Coronary artery (tissue), 2 donors: ENCODE results near the gene LINGO3.
A peak's percentile ranks its signal among the peaks of the same experiment; 100 is the strongest.
"Not testable (repeated sequence)": the region's sequence is repeated elsewhere in the genome, so short reads cannot be mapped to it uniquely, and the experiment has no call there.

Experiments used
- DNase-seq: peaks from one replicate; pipeline ENCODE4 v3.0.0-alpha.2; 2017; ENCODE audit warnings: low spot score
- H3K27ac ChIP-seq, 2 donors: fragments of 200-600 bp; sonication (generic); one replicate each; pipeline ENCODE4 v1.5.1; 2016 to 2019
- H3K4me3 ChIP-seq: fragments of 200-600 bp; sonication (generic); 2 replicates; pipeline ENCODE4 v1.5.1; 2016; ENCODE audit warnings: mild to moderate bottlenecking, moderate library complexity
- TF ChIP-seq, protein P1 (sequence below): fragments of 200-600 bp; sonication (generic); IDR thresholded peaks from one replicate; pipeline ENCODE4 v1.5.1; 2019; ENCODE audit warnings: antibody characterized with exemption

LINGO3 gene

DNA sequence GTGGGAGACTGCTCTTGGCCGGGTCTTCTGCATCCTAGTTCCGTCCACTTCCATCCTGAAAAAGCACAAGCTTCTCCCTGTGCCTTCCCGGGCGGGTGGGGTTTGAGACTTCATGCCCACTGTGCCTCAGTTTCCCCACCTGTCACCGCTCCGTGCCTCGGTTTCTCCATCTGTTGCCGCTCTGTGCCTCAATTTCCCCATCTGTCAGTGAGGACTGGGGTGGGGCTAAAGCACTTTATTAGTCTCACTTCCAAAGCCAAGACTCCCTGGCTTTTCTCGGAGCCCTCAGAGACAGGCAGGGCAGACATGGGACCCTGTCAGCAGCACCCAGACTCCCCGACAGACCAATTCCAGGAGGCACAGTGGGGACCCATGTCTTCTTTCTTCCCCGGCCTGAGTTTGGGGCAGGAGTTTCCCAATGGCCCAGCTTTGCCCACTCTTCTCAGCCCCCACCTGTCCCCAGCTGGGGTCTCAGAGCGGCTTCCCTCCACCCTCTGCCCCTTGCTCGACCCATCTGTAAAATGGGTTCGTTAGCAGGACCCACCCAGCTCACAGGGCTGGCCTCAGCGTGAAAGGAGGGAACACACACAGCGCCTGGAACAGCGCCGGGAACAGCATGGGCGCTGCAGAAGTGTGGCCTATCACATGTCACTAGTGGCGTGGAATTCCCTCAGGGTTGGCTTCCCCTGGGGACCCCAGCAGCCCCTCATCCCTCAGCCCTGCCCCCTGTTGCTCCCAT is 21.4 kb downstream of the LINGO3 start:
- Histone ChIP-seq H3K4me3 (no peak overlapping the region), H3K27ac (no peak overlapping the region)
- TF ChIP-seq, protein P1, sequence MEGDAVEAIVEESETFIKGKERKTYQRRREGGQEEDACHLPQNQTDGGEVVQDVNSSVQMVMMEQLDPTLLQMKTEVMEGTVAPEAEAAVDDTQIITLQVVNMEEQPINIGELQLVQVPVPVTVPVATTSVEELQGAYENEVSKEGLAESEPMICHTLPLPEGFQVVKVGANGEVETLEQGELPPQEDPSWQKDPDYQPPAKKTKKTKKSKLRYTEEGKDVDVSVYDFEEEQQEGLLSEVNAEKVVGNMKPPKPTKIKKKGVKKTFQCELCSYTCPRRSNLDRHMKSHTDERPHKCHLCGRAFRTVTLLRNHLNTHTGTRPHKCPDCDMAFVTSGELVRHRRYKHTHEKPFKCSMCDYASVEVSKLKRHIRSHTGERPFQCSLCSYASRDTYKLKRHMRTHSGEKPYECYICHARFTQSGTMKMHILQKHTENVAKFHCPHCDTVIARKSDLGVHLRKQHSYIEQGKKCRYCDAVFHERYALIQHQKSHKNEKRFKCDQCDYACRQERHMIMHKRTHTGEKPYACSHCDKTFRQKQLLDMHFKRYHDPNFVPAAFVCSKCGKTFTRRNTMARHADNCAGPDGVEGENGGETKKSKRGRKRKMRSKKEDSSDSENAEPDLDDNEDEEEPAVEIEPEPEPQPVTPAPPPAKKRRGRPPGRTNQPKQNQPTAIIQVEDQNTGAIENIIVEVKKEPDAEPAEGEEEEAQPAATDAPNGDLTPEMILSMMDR = no peak
- DNase-seq = no peak

DNA sequence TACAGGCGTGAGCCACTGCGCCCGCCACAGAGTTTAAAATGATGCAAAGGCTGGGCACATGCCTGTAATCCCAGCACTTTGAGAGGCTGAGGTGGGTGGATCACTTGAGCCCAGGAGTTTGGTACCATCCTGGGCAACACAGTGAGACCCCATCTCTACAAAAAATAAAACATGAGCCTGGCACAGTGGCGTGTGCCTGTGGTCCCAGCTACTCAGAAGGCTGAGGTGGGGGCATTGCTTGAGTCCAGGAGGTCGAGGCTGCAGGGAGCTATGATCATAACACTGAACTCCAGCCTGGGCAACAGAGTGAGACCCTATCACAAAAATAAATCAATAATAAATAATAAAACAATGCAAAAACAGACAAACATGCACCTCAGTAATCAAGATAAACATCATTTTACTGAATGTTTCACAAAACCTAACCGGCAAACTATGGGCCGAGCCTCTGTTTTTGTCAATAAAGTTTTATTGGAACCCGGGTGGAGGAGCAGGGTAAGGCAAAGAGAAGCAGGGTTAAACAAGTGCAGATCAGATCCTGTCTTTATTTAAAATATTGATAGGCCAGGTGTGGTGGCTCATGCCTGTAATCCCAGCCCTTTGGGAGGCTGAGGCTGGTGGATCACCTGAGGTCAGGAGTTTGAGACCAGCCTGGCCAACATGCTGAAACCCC is 24.0 kb downstream of the LINGO3 start:
- DNase-seq = no peak
- no peak overlapping the region for H3K4me3 ChIP-seq
- TF ChIP-seq, protein P1 = no peak
- no peak overlapping the region for H3K27ac ChIP-seq

DNA sequence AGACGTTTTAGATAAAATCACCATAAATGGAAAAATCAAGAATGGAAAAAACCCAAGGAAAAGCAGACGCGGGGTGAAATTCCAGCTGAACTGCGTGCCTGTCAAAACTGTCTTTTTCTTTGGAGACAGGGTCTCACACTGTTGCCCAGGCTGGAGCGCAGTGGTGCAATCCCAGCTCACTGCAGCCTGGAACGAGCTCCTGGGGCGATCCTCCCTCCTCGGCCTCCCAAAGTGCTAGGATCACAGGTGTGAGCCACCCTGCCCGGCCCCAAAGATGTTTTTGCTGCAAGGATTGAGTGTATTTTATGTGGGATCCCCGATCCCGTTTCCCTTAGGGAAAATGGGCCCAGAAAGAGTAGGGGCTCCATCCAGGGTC is 25.1 kb downstream of the LINGO3 start:
- H3K27ac ChIP-seq = no peak overlapping the region
- peak overlapping the region; percentile 65 for H3K4me3 ChIP-seq
- TF ChIP-seq, protein P1 = no peak
- DNase-seq = no peak

DNA sequence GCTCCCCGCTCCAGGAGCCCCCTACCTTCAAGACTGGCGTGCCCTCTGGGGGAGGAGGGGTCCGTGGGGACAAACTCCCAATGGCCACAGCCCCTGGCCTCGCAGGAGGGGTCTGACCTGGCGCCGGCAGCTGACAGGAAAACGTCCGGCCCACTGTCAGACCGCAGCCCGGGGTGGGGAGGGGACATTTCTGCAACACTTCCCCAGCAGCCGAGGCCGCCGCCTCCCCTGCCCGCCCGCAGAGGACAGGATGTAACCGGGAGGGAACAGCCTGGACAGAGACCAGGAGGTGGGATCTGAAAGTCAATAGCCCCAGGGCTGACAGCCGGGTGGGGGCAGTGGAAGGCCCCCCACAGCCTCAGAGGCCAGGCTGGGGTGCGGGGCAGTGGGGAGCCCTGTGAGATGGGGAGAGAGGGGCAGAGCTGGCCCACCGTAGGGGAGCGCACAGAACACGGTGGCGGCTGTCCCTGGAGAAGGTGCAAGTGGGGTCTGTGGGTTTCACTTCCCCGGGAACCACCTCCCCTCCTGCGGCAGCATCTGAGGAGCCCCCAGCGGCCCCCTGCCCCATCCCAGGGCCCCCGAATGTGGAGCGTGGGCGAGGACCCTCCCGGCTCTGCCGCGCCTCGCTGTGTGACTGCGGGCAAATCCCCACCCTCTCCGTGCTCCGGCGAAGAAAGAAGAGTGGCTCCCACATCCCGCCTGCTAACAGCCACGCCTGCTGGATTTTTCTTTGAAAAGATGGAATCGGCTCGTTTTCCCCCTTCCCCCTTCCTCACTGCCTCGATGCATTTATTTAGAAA is 25.7 kb downstream of the LINGO3 start, which contains the start of gene PEAK3:
Gene PEAK3, minus strand, starts transcription at position 114 of the 800 bp plus-strand sequence. CDS start 1,244 bp downstream, outside the sequence.
- peak within 1 kb of the TSS in 1 of 2 donors; percentile 68 for H3K27ac ChIP-seq
- DNase-seq = no peak
- peak within 1 kb of the TSS; percentile 65 for H3K4me3 ChIP-seq
- TF ChIP-seq, protein P1 = no peak

DNA sequence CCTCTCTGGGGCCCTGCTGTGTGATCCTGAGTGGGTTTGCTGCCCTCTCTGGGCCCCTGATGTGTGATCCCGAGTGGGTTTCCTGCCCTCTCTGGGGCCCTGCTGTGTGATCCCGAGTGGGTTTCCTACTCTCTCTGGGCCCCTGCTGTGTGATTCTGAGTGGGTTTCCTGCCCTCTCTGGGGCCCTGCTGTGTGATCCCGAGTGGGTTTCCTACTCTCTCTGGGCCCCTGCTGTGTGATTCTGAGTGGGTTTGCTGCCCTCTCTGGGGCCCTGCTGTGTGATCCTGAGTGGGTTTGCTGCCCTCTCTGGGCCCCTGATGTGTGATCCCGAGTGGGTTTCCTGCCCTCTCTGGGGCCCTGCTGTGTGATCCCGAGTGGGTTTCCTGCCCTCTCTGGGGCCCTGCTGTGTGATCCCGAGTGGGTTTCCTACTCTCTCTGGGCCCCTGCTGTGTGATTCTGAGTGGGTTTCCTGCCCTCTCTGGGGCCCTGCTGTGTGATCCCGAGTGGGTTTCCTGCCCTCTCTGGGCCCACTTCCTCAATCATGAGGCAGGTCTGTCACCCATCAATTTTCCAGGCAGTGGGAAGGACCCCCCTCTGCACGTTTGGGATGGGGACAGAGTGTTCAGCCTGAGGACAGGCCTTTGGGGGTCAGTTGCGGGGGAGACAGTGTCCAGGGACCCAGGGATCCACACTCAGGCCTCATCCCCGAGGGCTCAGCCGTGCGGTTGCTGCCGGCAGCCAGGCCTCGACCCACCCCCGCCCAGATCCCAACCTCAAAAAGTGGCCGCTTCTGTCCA is 26.5 kb downstream of the LINGO3 start:
- DNase-seq = not testable (repeated sequence)
- H3K27ac ChIP-seq = peak overlapping the region in 1 of 2 donors; percentile 68
- H3K4me3 ChIP-seq = peak overlapping the region; percentile 65

DNA sequence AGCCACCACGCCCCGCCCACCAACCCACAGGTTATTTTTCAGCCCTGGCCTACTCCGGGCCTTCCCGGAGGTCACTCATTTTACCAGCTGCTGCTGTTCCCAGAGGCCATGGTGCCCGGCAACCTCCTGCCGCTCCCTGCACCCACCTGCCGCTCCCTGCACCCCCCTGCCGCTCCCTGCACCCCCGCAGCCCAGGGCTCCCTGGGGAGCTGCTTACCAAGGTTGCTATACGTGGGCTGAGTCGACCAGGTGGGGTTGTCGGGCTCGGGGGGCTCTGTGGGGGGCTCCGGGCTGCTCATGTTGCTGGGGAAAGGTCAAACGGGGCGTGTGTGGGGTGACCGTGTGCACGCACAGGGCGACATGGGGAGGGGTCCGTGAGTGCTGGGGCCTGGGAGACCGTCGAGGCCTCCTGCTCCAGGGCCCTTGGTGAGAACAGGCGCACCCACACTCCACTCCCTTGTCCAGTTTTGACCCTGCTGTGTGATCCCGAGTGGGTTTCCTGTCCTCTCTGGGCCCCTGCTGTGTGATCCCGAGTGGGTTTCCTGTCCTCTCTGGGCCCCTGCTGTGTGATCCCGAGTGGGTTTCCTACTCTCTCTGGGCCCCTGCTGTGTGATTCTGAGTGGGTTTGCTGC is 27.2 kb downstream of the LINGO3 start:
- TF ChIP-seq, protein P1 = no peak
- H3K27ac ChIP-seq = no peak overlapping the region
- no peak overlapping the region for H3K4me3 ChIP-seq
- no peak for DNase-seq
